Nephron (organoid): ENCODE results near the gene ZBTB44.

ENCODE experiments used
- H3K27ac Mint-ChIP-seq, 3 experiments: 2 replicates each; pipeline ENCODE4 v1.8.0; 2020; ENCODE audit warnings: mixed read lengths in 3 of 3, mild to moderate bottlenecking in 2 of 3, moderate library complexity in 1 of 3
- H3K27me3 Mint-ChIP-seq: 2 replicates; pipeline ENCODE4 v1.8.0; 2021; ENCODE audit warnings: low read depth, mild to moderate bottlenecking, moderate library complexity, mixed read lengths
- H3K36me3 Mint-ChIP-seq: 2 replicates; pipeline ENCODE4 v1.8.0; 2020; ENCODE audit warnings: low read depth, mixed read lengths
- H3K4me1 Mint-ChIP-seq: 2 replicates; pipeline ENCODE4 v1.8.0; 2020; ENCODE audit warnings: mixed read lengths
- H3K4me3 Mint-ChIP-seq, 3 experiments: 2 replicates each; pipeline ENCODE4 v1.8.0; 2020; ENCODE audit warnings: mild to moderate bottlenecking in 3 of 3, mixed read lengths in 3 of 3, moderate library complexity in 2 of 3
- H3K9me3 Mint-ChIP-seq: 2 replicates; pipeline ENCODE4 v1.8.0; 2020; ENCODE audit warnings: mixed read lengths
- TF ChIP-seq, protein P1 (sequence below), 3 experiments: fragments of 200-600 bp; sonication (generic); IDR thresholded peaks; one replicate each; pipeline ENCODE4 v1.5.0; 2021; ENCODE audit warnings: antibody characterized with exemption in 3 of 3; ENCODE audit not compliant: unreplicated experiment in 3 of 3

Gene ZBTB44

DNA sequence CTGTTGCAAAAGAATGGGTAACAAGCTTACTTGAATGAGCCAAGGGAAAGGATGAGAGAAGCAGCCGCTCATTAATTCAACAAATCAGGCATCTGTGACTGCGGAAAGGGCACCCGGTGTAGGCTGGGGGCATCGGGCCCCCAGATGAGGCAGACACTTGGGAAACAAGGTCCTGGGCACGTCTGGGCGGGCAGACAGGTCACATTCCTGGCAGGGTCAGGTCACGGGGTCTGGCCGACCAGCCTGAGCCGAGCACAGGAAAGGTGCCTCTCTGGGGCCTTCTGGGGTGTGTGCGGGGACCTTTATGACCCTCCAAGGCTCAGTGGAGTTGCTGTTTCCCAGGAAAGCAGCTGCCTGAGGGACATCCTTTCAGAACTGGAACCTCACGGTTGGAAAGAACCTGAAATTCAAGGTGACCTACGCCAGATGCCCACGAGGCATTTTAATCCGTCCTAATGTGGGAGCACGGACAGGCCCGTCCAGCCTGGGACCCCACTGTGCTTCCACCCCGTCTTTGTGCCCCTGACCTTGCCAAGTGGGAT lies 98.1 kb downstream of the ZBTB44 start:
- H3K4me3 Mint-ChIP-seq = no peak overlapping the region
- H3K4me1 Mint-ChIP-seq = peaks cover 11% of the 10 kb centered on the region

DNA sequence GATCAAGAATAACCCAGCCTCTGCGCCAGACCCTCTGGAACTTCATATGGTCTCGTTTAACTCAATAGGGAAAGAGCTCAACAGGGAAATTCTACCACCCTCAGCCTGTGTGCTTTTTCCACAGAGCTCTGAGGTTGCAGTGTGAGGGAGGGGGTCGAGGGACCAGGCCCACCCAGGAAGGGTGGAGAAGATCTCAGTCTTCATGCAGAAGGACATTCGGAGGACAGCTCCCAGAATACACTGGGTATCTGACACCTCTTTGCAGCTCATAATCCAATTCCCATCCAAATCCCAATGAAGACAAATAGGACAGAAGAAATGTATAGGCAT lies 98.5 kb downstream of the ZBTB44 start:
- H3K4me3 Mint-ChIP-seq = no peak overlapping the region
- TF ChIP-seq, protein P1, sequence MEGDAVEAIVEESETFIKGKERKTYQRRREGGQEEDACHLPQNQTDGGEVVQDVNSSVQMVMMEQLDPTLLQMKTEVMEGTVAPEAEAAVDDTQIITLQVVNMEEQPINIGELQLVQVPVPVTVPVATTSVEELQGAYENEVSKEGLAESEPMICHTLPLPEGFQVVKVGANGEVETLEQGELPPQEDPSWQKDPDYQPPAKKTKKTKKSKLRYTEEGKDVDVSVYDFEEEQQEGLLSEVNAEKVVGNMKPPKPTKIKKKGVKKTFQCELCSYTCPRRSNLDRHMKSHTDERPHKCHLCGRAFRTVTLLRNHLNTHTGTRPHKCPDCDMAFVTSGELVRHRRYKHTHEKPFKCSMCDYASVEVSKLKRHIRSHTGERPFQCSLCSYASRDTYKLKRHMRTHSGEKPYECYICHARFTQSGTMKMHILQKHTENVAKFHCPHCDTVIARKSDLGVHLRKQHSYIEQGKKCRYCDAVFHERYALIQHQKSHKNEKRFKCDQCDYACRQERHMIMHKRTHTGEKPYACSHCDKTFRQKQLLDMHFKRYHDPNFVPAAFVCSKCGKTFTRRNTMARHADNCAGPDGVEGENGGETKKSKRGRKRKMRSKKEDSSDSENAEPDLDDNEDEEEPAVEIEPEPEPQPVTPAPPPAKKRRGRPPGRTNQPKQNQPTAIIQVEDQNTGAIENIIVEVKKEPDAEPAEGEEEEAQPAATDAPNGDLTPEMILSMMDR (IDR thresholded peaks at IDR 0.05; ENCODE audit: unreplicated experiment in 3 of 3) = no peak
- no peaks in the 10 kb centered on the region for H3K9me3 Mint-ChIP-seq
- peaks cover 39% of the 10 kb centered on the region for H3K27me3 Mint-ChIP-seq
- peak overlapping the region in 1 of 3 experiments; percentile 48 for H3K27ac Mint-ChIP-seq
- H3K36me3 Mint-ChIP-seq = no peaks in the 10 kb centered on the region
- peaks cover 11% of the 10 kb centered on the region for H3K4me1 Mint-ChIP-seq

More for the DNA sequence above, 98.1 kb downstream of the ZBTB44 start:
- no peaks in the 10 kb centered on the region for H3K9me3 Mint-ChIP-seq
- H3K27ac Mint-ChIP-seq = peak overlapping the region in 1 of 3 experiments; percentile 48
- peaks cover 34% of the 10 kb centered on the region for H3K27me3 Mint-ChIP-seq
- H3K36me3 Mint-ChIP-seq = no peaks in the 10 kb centered on the region
- TF ChIP-seq, protein P1 (IDR thresholded peaks at IDR 0.05; ENCODE audit: unreplicated experiment in 3 of 3) = no peak

DNA sequence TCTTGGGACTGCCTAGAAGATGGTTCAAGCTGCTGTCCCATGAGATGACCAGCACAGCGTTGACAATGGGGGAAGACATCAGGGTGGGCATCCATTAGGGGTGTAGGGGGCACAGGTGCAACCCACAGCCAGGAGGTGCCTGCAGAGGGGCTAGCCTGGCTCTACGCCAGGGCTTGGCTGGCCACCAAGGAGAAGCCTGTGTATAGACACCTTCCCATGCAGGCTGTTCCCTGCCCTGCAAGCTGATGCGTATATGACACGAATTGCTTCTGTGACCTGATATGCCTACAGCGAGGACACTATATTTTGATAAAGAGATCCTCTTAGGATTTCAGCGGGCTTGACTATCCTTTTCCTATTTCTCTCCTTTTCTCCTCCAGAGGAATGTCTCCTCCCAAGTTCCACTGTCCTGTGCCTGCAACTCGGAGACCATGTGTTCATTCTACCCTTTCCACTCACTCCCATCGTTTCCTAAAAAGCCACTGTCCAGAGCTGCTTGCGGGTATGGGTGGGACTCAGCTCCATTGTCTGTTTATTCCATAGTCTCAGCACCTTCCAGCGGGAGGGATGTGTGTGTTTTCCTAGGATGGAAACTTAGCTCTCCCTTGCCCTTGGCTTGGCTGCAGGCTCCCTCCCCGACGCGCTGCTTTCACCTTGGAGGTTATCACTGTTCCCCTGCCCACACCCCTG lies 99.0 kb downstream of the ZBTB44 start:
- TF ChIP-seq, protein P1 (IDR thresholded peaks at IDR 0.05; ENCODE audit: unreplicated experiment in 3 of 3) = no peak
- H3K4me1 Mint-ChIP-seq = peaks cover 11% of the 10 kb centered on the region
- no peak overlapping the region for H3K4me3 Mint-ChIP-seq
- H3K9me3 Mint-ChIP-seq = no peaks in the 10 kb centered on the region
- H3K36me3 Mint-ChIP-seq = no peaks in the 10 kb centered on the region
- peak overlapping the region in 1 of 3 experiments; percentile 48 for H3K27ac Mint-ChIP-seq
- H3K27me3 Mint-ChIP-seq = peaks cover 41% of the 10 kb centered on the region

DNA sequence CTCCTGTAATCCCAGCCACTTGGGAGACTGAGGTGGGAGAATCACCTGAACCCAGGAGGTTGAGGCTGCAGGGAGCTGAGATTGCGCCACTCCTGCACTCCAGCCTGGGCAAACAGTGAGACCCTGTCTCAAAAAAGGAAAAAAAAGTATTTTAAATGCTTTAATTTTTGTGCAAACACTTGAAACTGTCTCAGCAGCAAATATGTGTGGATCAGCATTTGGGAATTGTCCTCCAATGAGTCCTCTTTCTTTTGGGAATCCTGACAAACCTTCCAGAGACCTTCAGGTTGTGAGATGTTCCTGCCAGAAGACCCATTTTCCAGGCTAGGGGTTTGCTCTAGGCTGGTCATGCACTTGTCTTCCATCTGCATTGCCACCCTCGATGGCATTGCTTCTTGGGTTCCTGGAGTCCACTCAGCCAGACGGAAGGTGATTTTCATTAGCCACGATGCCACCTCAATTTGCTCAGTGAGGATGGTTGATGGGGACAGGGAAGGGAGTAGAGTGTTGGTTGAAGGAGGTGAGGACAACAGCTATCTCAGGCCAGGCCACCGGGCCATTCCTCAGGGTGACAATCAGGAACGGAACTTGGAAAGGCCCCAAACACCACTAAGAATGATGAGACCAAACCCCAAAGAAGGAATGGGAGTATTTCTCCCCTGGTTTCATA lies 99.7 kb downstream of the ZBTB44 start:
- Mint-ChIP-seq H3K4me1 (peaks cover 11% of the 10 kb centered on the region), H3K27me3 (peaks cover 41% of the 10 kb centered on the region), H3K9me3 (no peaks in the 10 kb centered on the region), H3K36me3 (no peaks in the 10 kb centered on the region), H3K27ac (no peak overlapping the region), H3K4me3 (no peak overlapping the region)
- TF ChIP-seq, protein P1 (IDR thresholded peaks at IDR 0.05; ENCODE audit: unreplicated experiment in 3 of 3) = no peak

DNA sequence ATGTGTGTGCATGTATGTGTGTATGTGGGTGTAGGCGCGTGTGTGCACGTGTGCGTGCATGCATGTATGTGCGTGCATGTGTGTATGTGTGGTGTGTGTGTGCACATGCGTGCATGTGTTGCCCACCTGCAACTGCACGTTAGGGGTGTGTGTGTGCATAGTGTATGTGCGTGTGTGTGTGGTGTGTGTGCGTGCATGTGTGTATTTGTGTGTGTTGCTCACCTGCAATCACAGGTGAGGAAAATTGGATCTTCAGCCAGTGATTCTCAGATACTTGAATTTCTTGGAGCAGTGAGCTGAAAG lies 100.8 kb downstream of the ZBTB44 start:
- no peaks in the 10 kb centered on the region for H3K36me3 Mint-ChIP-seq
- H3K4me3 Mint-ChIP-seq = no peak overlapping the region
- H3K27me3 Mint-ChIP-seq = peaks cover 44% of the 10 kb centered on the region
- H3K4me1 Mint-ChIP-seq = peaks cover 11% of the 10 kb centered on the region
- H3K27ac Mint-ChIP-seq = no peak overlapping the region
- no peaks in the 10 kb centered on the region for H3K9me3 Mint-ChIP-seq
- TF ChIP-seq, protein P1 (IDR thresholded peaks at IDR 0.05; ENCODE audit: unreplicated experiment in 3 of 3) = no peak
